Left cardiac atrium (tissue), 4 donors: Measurements from ENCODE around the gene ZNF215. TPM values are rescaled to one million over a fixed set of nuclear protein-coding genes. Genes with fewer than 3 reads are reported as not detected.
"Not testable (repeated sequence)": the region's sequence is repeated elsewhere in the genome, so short reads cannot be mapped to it uniquely, and the experiment has no call there.

Experiments
- ATAC-seq, 2 donors: fragments of 200-7000 bp; cut with Tn5 transposase; one replicate each; pipeline ENCODE4 v1.9.1; 2020; ENCODE audit warnings: mild to moderate bottlenecking in 2 of 2, moderate library complexity in 2 of 2
- DNase-seq: peaks from one replicate; pipeline ENCODE4 v3.0.0-alpha.2; 2020
- intact Hi-C, 2 donors: fragments of 100-400 bp; cut with DNase I; formaldehyde crosslinking; loops; one replicate each; pipeline versions ENCODE4 v1.14.1 to v1.15.1; 2022 to 2023
- total RNA-seq, 2 donors: library from RNA; stranded (reverse); fragmentation: NEBNext Ultra II Directional; extraction: Animal tissue kit (Norgen Biotek cat#: 25700); gene quantifications; one replicate each; pipeline ENCODE4 v1.2.1, GENCODE V29; 2021
- donor health status: DM: no; HTN: yes; CAD: no.
- donor health status: DM: no; HTN: yes; CAD: no; lungs with severe emphysema.
- donor health status: DM: yes; HTN: yes; CAD: no.
- donor health status: Dilated cardiomyopathy.

Gene ZNF215
- total RNA-seq, 2 donors from 2014 or later, result 0.89 to 1.0 TPM

GRCh38 chr11:6928916-6929315 lies 2.7 kb downstream of the ZNF215 start:
- no peak for DNase-seq
- intact Hi-C loops, result no loop called here
- no peak for ATAC-seq

- ATAC-seq, result no peak
- intact Hi-C loops, result no loop called here
- no peak for DNase-seq
These were observed 5.0 kb downstream of the ZNF215 start for GRCh38 chr11:6931146-6931713.

GRCh38 chr11:6932145-6932544 lies 5.9 kb downstream of the ZNF215 start:
- intact Hi-C loops, result no loop called here
- ATAC-seq (no peak), DNase-seq (no peak)

GRCh38 chr11:6941970-6942369 lies 15.7 kb downstream of the ZNF215 start:
- DNase-seq, result no peak
- ATAC-seq, result no peak
- intact Hi-C loops, result no loop called here

- no peak for DNase-seq
- intact Hi-C loops, result no loop called here
- ATAC-seq, result no peak
These were observed 16.9 kb downstream of the ZNF215 start for GRCh38 chr11:6943131-6943530.

- ATAC-seq, intact Hi-C loops, DNase-seq: not testable (repeated sequence)
These were observed 28.0 kb downstream of the ZNF215 start for GRCh38 chr11:6954248-6954647.

- ATAC-seq, result no peak
- intact Hi-C loops, result no loop called here
- no peak for DNase-seq
These were observed 35.9 kb downstream of the ZNF215 start for GRCh38 chr11:6962141-6962540.

GRCh38 chr11:6962673-6963072 lies 36.4 kb downstream of the ZNF215 start:
- no peak for DNase-seq
- intact Hi-C loops, result no loop called here
- ATAC-seq, result no peak

- DNase-seq (no peak), ATAC-seq (no peak)
- intact Hi-C loops, result no loop called here
These were observed 42.6 kb downstream of the ZNF215 start for GRCh38 chr11:6968816-6969215.

- DNase-seq, ATAC-seq, intact Hi-C loops: not testable (repeated sequence)
These were observed 43.6 kb downstream of the ZNF215 start for GRCh38 chr11:6969854-6970253.

- ATAC-seq, result no peak
- no peak for DNase-seq
- intact Hi-C loops, result no loop called here
These were observed 53.1 kb downstream of the ZNF215 start for GRCh38 chr11:6979365-6979764.

GRCh38 chr11:6986487-6986886 lies 60.3 kb downstream of the ZNF215 start:
- ATAC-seq (no peak), DNase-seq (no peak)
- intact Hi-C loops, result no loop called here

GRCh38 chr11:6988506-6988905 lies 62.3 kb downstream of the ZNF215 start:
- no peak for ATAC-seq
- intact Hi-C loops, result no loop called here
- DNase-seq, result no peak

- DNase-seq (no peak), ATAC-seq (no peak)
- intact Hi-C loops, result no loop called here
These were observed 65.0 kb downstream of the ZNF215 start for GRCh38 chr11:6991227-6991626.

GRCh38 chr11:6992026-6992425 lies 65.8 kb downstream of the ZNF215 start:
- DNase-seq (no peak), ATAC-seq (no peak)
- intact Hi-C loops, result no loop called here

- intact Hi-C loops, result no loop called here
- no peak for DNase-seq
- no peak for ATAC-seq
These were observed 66.5 kb downstream of the ZNF215 start for GRCh38 chr11:6992457-6993417.

GRCh38 chr11:6995703-6996102 lies 69.5 kb downstream of the ZNF215 start:
- ATAC-seq, result no peak

GRCh38 chr11:7004482-7004881 lies 78.3 kb downstream of the ZNF215 start:
- DNase-seq, result no peak
- ATAC-seq, result no peak
- intact Hi-C loops, result no loop called here

More at GRCh38 chr11:6995703-6996102, 69.5 kb downstream of the ZNF215 start:
- intact Hi-C loops, result no loop called here
- no peak for DNase-seq
